Cardiac fibroblast (primary cell): ENCODE measurements around the gene YPEL2.

Experiments used
- DNase-seq, 2 donors: peaks; one replicate each; pipeline versions ENCODE4 v3.0.0 to v3.0.0-alpha.2; 2010; ENCODE audit warnings: low read depth in 2 of 2
- H3K4me3 ChIP-seq, 2 donors: replicated peaks in 1 of 2; 1 replicate in 1 of 2; 2 replicates in 1 of 2; pipeline ENCODE4 v1.5.1; 2011; ENCODE audit warnings: low read depth in 2 of 2, low read length in 2 of 2, mild to moderate bottlenecking in 2 of 2, moderate library complexity in 1 of 2
- CTCF ChIP-seq: IDR thresholded peaks from one replicate; pipeline ENCODE4 v1.5.1; 2011; ENCODE audit warnings: low read depth, mild to moderate bottlenecking, low read length, inconsistent platforms

Gene YPEL2

DNA sequence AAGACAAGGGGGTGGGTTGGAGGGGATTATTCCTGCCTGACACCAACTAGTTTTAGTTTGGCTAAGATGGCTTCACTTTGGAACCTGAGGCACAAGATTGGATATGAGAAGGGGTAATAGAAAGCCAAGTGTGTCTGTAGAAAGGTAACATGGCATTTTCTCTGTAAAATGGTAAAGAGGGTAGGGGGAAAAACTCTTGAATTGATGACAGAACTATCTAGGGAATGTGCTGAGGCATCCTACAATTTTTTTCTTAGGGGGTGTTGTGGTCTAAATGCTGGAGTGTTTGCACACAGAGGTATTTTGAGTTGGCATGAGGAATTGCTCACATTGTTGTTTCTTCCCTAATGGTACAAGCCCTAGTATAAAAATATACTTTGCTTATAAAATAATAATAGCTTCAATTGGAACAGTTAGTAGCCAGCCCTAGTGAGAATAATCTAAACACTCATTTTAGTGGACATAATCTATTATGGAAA lies 25.8 kb downstream of the YPEL2 start:
- DNase-seq = peak; percentile 48 to 57
- H3K4me3 ChIP-seq = no peak overlapping the region
- TF ChIP-seq CTCF = no peak

- TF ChIP-seq CTCF = no peak
- DNase-seq = peak in 1 of 2 donors; percentile 93
- no peak overlapping the region for H3K4me3 ChIP-seq
Measured at GRCh38 chr17:59357929-59358328, 26.5 kb downstream of the YPEL2 start.

DNA sequence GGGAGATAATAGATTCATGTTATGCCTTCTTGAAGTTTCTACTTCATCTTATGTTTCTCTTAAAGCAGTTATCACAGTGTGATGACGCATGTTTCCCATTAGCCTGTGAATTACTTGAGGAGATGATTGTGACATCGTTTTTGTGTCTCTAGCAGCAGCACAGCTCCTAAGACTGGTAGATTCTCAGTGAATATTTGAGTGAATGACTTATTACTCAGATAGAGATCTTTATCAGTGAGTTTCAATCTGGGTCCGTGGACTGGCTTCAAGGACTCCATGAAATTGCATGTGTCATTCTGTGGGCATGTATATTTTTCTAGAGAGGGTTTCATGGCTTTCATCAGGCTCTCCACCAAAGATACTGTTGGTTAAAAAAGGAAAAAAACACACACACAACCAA lies 29.9 kb downstream of the YPEL2 start:
- H3K4me3 ChIP-seq = no peak overlapping the region
- TF ChIP-seq CTCF = no peak
- DNase-seq = peak; percentile 87 to 96

DNA sequence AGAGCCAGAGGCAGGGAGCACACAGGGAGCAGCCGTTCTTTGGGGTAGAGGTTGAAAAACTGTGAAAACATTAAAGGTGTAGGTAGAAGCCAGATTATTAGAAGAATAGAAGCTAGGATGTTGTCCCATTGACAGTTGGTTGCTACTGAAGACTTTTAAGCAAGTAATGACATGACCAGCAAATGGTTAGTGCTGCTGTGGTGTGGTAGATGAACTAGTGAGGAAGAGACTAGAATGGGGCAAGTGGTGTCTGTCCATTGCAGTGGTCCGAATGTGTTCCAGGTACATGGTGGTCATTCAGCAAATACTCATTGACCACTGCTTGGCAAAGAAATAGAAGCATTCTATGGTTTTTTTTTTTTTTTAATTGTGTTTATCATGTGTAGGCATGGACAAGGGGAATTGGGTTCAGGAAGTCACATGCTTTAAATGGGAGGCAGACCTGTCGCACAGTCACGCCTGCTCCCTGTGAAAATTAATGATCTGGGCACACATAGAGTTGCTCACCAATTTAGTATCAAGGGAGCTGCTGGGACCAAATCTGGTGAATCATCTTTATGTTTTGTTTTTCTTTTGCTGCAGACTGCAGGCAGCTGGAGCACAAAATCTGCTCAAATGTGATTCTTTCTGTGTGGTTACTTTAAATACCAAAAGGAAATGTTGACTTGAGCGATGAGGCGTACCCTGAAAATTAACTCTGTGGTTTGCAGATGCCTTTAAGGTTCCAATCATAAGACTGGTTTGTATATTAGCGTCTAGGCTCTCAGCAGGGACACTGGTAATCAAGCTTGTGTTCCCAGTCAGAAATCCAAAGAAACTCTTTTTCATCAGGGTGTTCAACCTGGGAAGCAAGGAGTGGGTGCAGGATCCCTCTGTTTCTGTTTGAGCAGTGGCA lies 30.7 kb downstream of the YPEL2 start:
- peak; percentile 69 to 91 for DNase-seq
- no peak for TF ChIP-seq CTCF
- H3K4me3 ChIP-seq = peak overlapping the region in 1 of 2 donors; percentile 29

- peak overlapping the region in 1 of 2 donors; percentile 29 for H3K4me3 ChIP-seq
- DNase-seq = no peak
- TF ChIP-seq CTCF = no peak
Measured at GRCh38 chr17:59362811-59363205, 31.4 kb downstream of the YPEL2 start.

GRCh38 chr17:59365383-59365981 lies 34.0 kb downstream of the YPEL2 start:
- DNase-seq = no peak
- no peak overlapping the region for H3K4me3 ChIP-seq
- TF ChIP-seq CTCF = no peak
